ENCODE measurements around the gene RPL29.
A peak's percentile ranks its signal among the peaks of the same experiment; 100 is the strongest.

RPL29 gene

DNA sequence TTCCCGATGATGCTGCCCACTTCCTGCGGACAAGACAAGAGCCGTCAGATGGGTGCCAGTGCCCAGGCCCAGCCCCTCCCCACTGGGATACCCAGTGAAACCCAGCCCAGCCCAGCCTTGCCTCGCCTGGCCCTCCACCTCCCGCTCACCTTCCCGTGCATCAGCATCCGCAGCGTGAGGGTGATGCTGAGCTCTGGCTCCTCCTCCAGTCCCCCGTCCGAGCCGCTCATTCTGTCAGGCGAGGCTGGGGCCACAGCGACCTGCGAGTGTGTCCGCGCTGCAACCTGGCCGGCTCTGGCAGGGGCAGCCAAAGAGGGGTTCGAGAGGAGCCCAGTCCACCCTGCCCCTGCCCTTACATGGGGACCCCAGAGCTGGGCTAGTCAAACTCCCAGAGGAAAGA, 34.7 kb downstream of the RPL29 start:
- no peaks in the 10 kb centered on the region for H3K36me3 Mint-ChIP-seq (ENCODE audit: low read depth)
- H3K9me3 Mint-ChIP-seq = no peaks in the 10 kb centered on the region
- H3K27me3 Mint-ChIP-seq = peaks cover 11% of the 10 kb centered on the region
- DNase-seq (no peak), ATAC-seq (no peak)
- no peak overlapping the region for H3K4me3 Mint-ChIP-seq
- no peak overlapping the region for H3K27ac Mint-ChIP-seq
- no peaks in the 10 kb centered on the region for H3K4me1 Mint-ChIP-seq

GRCh38 chr3:51960386-51960785, 35.3 kb downstream of the RPL29 start:
- Mint-ChIP-seq H3K36me3 (ENCODE audit: low read depth) (no peaks in the 10 kb centered on the region), H3K4me1 (no peaks in the 10 kb centered on the region), H3K27ac (no peak overlapping the region), H3K27me3 (peaks cover 11% of the 10 kb centered on the region), H3K9me3 (no peaks in the 10 kb centered on the region), H3K4me3 (no peak overlapping the region)
- DNase-seq (no peak), ATAC-seq (no peak)

- Mint-ChIP-seq H3K9me3 (no peaks in the 10 kb centered on the region), H3K27me3 (peaks cover 19% of the 10 kb centered on the region), H3K36me3 (ENCODE audit: low read depth) (no peaks in the 10 kb centered on the region), H3K4me3 (no peak overlapping the region), H3K27ac (no peak overlapping the region), H3K4me1 (no peaks in the 10 kb centered on the region)
- no peak for ATAC-seq
- DNase-seq = no peak
Observed at GRCh38 chr3:51959651-51960050, 36.0 kb downstream of the RPL29 start.

DNA sequence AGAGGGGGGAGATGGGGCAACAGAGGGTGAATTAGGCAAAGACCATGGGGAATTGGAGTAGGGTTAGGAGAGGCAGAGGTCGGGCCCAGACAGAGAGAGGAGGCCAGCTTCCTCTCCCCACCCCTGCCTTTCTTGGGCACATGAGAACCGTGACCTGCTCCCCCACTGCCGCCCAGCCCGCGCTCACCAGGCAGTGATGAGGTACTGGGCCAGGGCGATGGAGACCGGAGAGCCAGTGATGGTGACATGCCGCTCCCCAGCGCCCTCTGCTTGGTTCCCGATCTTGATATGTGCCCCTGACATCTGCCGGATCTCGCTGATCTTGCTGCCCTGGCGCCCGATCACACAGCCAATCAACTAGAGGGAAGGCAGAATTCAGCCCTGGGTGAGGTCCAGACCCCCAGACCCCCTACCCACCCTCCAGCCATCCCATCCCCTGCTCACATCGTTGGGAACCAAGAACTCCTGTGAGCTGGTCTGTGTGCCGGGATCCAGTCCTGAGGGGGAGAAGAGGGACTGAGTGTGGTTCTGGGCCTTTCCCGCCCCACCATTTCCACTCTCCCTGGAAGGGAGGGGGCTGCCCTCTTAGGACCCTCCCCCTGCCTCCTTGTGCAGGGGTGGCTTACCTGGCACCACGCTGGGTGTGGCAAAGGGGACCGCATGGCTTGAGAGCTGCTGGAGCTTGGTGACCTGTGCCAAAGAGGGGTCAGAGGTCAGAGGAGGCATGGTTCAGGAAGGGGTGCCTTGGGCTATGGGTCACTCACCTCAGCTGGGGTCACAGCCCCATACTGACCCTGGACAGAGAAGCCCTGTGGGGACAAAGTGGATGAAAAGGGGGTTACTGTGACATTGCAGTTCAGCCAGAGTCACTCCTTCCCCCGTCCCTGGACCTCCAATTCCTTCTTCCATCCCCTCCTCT, 36.8 kb downstream of the RPL29 start:
- Mint-ChIP-seq H3K27ac (no peak overlapping the region), H3K9me3 (no peaks in the 10 kb centered on the region), H3K4me1 (no peaks in the 10 kb centered on the region), H3K4me3 (no peak overlapping the region), H3K27me3 (peaks cover 25% of the 10 kb centered on the region), H3K36me3 (ENCODE audit: low read depth) (no peaks in the 10 kb centered on the region)
- ATAC-seq (no peak), DNase-seq (no peak)

GRCh38 chr3:51957520-51958205, 38.0 kb downstream of the RPL29 start:
- H3K27ac Mint-ChIP-seq = no peak overlapping the region
- H3K4me1 Mint-ChIP-seq = no peaks in the 10 kb centered on the region
- ATAC-seq (no peak), DNase-seq (no peak)
- H3K9me3 Mint-ChIP-seq = no peaks in the 10 kb centered on the region
- H3K36me3 Mint-ChIP-seq (ENCODE audit: low read depth) = no peaks in the 10 kb centered on the region
- peaks cover 34% of the 10 kb centered on the region for H3K27me3 Mint-ChIP-seq
- H3K4me3 Mint-ChIP-seq = no peak overlapping the region

DNA sequence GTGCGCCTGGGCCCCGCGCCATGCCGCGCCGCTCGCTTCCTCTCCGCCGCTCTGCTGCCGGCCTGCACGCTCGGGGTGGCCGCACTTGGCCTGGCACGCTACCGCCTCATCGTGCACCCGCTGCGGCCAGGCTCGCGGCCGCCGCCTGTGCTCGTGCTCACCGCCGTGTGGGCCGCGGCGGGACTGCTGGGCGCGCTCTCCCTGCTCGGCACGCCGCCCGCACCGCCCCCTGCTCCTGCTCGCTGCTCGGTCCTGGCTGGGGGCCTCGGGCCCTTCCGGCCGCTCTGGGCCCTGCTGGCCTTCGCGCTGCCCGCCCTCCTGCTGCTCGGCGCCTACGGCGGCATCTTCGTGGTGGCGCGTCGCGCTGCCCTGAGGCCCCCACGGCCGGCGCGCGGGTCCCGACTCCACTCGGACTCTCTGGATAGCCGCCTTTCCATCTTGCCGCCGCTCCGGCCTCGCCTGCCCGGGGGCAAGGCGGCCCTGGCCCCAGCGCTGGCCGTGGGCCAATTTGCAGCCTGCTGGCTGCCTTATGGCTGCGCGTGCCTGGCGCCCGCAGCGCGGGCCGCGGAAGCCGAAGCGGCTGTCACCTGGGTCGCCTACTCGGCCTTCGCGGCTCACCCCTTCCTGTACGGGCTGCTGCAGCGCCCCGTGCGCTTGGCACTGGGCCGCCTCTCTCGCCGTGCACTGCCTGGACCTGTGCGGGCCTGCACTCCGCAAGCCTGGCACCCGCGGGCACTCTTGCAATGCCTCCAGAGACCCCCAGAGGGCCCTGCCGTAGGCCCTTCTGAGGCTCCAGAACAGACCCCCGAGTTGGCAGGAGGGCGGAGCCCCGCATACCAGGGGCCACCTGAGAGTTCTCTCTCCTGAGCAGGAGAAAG, 39.6 kb downstream of the RPL29 start:
- Mint-ChIP-seq H3K4me3 (no peak overlapping the region), H3K36me3 (ENCODE audit: low read depth) (no peaks in the 10 kb centered on the region), H3K27ac (no peak overlapping the region), H3K4me1 (no peaks in the 10 kb centered on the region), H3K27me3 (peaks cover 34% of the 10 kb centered on the region), H3K9me3 (no peaks in the 10 kb centered on the region)
- DNase-seq = peak; percentile 52
- ATAC-seq = peak; percentile 81

DNA sequence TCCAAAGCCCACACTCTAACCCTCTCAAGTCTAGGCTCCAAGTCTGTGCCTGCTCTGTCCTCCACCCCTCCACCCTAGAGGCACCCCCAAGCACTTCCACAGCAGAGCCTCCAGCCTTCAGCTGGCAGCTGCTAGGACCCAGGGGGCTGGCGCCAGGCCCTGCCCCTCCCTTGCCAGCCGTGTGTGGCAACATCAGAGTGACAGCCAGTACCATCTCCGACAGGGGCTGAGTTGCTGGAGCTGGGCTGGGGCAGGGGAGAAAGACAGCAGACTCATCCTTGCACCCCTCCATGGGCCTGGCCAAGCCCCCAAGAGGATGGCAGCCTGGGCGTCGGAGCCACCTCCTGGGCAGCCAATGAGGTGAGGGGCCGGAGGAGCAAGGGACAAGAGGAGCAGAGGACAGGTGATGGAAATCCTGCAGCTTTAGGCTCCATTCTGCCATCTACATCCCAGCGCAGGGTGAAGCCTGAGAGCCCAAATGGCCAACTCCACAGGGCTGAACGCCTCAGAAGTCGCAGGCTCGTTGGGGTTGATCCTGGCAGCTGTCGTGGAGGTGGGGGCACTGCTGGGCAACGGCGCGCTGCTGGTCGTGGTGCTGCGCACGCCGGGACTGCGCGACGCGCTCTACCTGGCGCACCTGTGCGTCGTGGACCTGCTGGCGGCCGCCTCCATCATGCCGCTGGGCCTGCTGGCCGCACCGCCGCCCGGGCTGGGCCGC, 40.4 kb downstream of the RPL29 start, which contains the start of gene GPR62:
Gene GPR62, plus strand, starts transcription at position 207 of the 718 bp plus-strand sequence. Its CDS starts 272 bp downstream, at position 479.
- Mint-ChIP-seq H3K4me3 (no peak within 1 kb of the TSS), H3K4me1 (no peaks in the 10 kb centered on the region), H3K9me3 (no peaks in the 10 kb centered on the region), H3K36me3 (ENCODE audit: low read depth) (no peaks in the 10 kb centered on the region), H3K27ac (no peak within 1 kb of the TSS), H3K27me3 (peaks cover 34% of the 10 kb centered on the region)
- ATAC-seq (no peak), DNase-seq (no peak)

DNA sequence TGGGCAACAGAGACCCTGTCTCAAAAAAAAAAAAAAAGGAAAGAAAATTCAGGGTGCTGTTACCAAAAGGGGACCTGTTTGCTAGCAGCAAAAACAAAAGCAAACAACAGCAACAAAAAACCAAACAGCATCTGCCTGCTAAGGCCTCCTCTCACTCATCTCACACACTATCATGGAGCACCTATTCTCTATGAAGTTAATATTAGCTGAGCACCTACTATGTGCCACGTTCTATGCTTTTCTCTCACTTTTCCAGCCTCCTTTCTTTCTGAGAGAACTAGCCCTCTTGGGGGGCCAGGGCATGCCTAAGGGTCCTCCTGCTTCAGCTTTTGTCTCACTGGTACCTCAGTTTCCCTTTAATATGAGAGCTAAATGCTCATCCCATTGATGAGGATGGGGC, 41.0 kb downstream of the RPL29 start:
- H3K4me3 Mint-ChIP-seq = no peak overlapping the region
- H3K4me1 Mint-ChIP-seq = no peaks in the 10 kb centered on the region
- ATAC-seq = no peak
- H3K27me3 Mint-ChIP-seq = peaks cover 34% of the 10 kb centered on the region
- H3K36me3 Mint-ChIP-seq (ENCODE audit: low read depth) = no peaks in the 10 kb centered on the region
- no peak for DNase-seq
- no peak overlapping the region for H3K27ac Mint-ChIP-seq
- H3K9me3 Mint-ChIP-seq = no peaks in the 10 kb centered on the region

DNA sequence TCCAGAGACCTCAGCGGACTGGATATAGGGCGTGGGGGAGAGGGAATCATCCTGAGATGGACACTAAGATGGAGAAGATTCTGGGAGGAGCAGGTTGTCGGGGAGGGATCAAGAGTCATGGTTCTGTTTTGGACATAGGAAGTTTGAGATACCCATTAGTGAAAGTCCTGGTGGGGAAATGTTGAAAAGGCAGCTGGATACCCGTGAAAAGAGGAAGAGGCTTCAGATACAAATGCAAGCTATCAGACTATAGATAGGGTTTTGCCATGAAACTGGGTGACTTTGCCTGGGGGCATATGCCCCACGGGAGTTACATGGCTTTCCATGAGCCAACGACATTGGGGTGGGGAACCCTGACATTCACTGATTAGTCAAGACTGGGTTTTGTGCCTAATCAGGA, 41.6 kb downstream of the RPL29 start:
- ATAC-seq (no peak), DNase-seq (no peak)
- H3K9me3 Mint-ChIP-seq = no peaks in the 10 kb centered on the region
- H3K4me1 Mint-ChIP-seq = no peaks in the 10 kb centered on the region
- H3K27ac Mint-ChIP-seq = no peak overlapping the region
- no peaks in the 10 kb centered on the region for H3K36me3 Mint-ChIP-seq (ENCODE audit: low read depth)
- H3K27me3 Mint-ChIP-seq = peaks cover 34% of the 10 kb centered on the region
- H3K4me3 Mint-ChIP-seq = no peak overlapping the region

GRCh38 chr3:51953445-51953844, 42.2 kb downstream of the RPL29 start:
- ATAC-seq = no peak
- H3K9me3 Mint-ChIP-seq = no peaks in the 10 kb centered on the region
- peaks cover 34% of the 10 kb centered on the region for H3K27me3 Mint-ChIP-seq
- DNase-seq = no peak
- H3K4me3 Mint-ChIP-seq = no peak overlapping the region
- no peaks in the 10 kb centered on the region for H3K36me3 Mint-ChIP-seq (ENCODE audit: low read depth)
- H3K4me1 Mint-ChIP-seq = no peaks in the 10 kb centered on the region
- H3K27ac Mint-ChIP-seq = no peak overlapping the region

DNA sequence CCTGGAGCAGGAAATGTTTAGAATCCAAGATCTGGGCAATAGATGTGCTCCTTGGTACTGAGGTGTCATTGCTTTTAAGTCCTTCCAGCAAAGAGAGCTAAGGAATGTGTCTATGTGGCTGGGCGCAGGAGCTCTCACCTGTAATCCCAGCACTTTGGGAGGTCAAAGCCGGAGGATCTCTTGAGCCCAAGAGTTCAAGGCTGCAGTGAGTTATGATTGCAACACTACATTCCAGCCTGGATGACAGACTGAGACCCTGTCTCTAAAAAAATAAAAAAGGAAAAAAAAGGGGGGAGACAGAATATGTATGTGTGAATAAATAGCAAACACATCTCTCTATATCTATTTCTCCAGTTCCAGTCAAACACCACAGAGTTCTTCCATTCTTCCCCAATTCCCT, 44.8 kb downstream of the RPL29 start:
- Mint-ChIP-seq H3K27me3 (peaks cover 23% of the 10 kb centered on the region), H3K36me3 (ENCODE audit: low read depth) (no peaks in the 10 kb centered on the region), H3K9me3 (no peaks in the 10 kb centered on the region), H3K27ac (no peak overlapping the region), H3K4me1 (no peaks in the 10 kb centered on the region), H3K4me3 (no peak overlapping the region)
- no peak for ATAC-seq
- no peak for DNase-seq

DNA sequence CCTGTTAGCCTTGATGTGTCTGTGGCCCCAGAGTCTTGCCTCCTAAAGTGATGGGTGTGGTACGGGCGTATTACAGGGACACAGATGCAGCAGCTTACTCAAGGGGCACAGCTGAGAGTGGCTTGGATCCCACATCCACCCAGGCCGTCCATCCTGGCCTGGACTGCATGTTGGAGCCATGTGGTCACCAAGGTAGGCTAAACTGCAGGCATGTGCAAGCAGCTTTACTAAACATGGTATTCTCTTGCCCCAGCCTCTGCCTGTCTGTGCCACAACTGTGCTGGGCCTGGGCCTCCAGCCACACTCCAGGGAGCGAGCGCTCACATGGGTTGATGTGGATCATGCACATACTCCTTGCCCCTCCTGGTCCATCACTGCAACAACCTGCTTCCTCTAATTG, 46.6 kb downstream of the RPL29 start:
- ATAC-seq = no peak
- Mint-ChIP-seq H3K36me3 (ENCODE audit: low read depth) (no peaks in the 10 kb centered on the region), H3K27ac (no peak overlapping the region)

DNA sequence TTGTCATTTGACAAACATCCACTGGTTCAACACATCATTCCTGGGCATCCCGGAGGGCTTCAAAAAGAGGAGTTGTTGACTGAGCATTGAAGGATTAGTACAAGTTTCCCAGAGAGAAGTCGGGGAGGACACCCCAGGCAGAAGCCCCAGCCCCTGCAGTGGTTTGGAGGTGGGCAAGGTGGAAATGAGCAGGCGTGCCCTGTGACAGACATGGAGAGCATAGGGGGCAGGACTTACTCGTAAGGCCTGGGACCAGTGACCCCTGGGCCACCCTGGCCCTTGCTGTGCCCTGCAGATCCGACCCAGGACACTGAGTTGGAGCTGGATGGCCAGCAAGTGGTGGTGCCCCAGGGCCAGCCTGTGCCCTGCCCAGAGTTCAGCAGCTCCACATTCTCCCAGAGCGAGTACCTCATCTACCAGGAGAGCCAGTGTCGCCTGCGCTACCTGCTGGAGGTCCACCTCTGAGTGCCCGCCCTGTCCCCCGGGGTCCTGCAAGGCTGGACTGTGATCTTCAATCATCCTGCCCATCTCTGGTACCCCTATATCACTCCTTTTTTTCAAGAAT, 47.6 kb downstream of the RPL29 start:
- peaks cover 2% of the 10 kb centered on the region for H3K27me3 Mint-ChIP-seq
- DNase-seq = no peak
- no peak for ATAC-seq
- H3K9me3 Mint-ChIP-seq = no peaks in the 10 kb centered on the region
- H3K36me3 Mint-ChIP-seq (ENCODE audit: low read depth) = no peaks in the 10 kb centered on the region
- no peak overlapping the region for H3K27ac Mint-ChIP-seq
- peaks cover 2% of the 10 kb centered on the region for H3K4me1 Mint-ChIP-seq
- H3K4me3 Mint-ChIP-seq = no peak overlapping the region

More for the DNA sequence above, 46.6 kb downstream of the RPL29 start:
- H3K4me1 Mint-ChIP-seq = no peaks in the 10 kb centered on the region
- H3K4me3 Mint-ChIP-seq = no peak overlapping the region
- DNase-seq = no peak
- H3K27me3 Mint-ChIP-seq = peaks cover 12% of the 10 kb centered on the region
- no peaks in the 10 kb centered on the region for H3K9me3 Mint-ChIP-seq
